ENCODE results near the gene VAPA. TPM values are rescaled to one million over a fixed set of nuclear protein-coding genes. Genes with fewer than 3 reads are reported as not detected.

VAPA gene
- total and polyA plus RNA-seq, 12 donors, result 33.2 to 269 (median 219) TPM

DNA sequence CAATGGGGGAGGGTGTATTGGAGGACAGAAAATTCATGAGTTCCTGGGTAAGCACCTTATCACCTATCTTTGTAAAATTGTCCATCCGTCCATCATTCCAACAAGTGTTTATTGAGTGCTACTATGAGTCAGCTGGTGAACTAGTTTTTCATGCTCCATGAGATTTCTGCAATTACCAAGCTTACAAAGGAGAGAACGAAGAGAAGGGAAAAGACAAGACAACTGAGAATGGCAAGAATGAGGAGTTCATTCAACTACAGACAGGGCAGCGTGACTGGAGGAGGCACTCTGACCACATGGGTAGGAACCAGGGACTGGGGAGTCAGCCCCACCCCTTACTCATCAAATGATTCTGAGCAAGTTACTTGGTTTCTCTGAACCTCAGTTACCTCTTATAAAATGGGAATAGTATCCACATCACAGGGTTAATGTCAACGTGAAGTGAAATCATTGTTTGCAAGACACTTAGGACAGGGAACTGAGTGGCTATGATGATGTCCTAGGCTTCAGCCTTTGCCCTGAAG is 46.7 kb upstream of the VAPA start:
- H3K36me3 ChIP-seq, result peaks cover 0 to 9% (median 0%) of the 10 kb centered on the region in 9 donors
- peaks cover 0 to 18% (median 9%) of the 10 kb centered on the region in 11 donors for H3K9me3 ChIP-seq
- H3K27me3 ChIP-seq, result no peaks in the 10 kb centered on the region
- H3K4me3 ChIP-seq, result no peak overlapping the region
- H3K27ac ChIP-seq, result no peak overlapping the region
- 85 to 93% methylated on average over 4 of the region's 4 CpGs for WGBS, 2 donors
- no peak for ATAC-seq
- DNase-seq, result no peak
- TF ChIP-seq CTCF (IDR thresholded peaks at IDR 0.05), result no peak
- intact Hi-C loops (cut with DNase I), result no loop called here
- peaks cover 0 to 23% (median 0%) of the 10 kb centered on the region in 9 donors for H3K4me1 ChIP-seq

- peak overlapping the region in 1 of 10 donors; percentile 59 for H3K27ac ChIP-seq
- WGBS, 2 donors, result 61 to 70% methylated on average over 6 of the region's 6 CpGs
- H3K27me3 ChIP-seq, result no peaks in the 10 kb centered on the region
- no peaks in the 10 kb centered on the region for H3K36me3 ChIP-seq
- ATAC-seq (no peak), DNase-seq (no peak)
- H3K4me3 ChIP-seq, result no peak overlapping the region
- peaks cover 0 to 18% (median 9%) of the 10 kb centered on the region in 11 donors for H3K9me3 ChIP-seq
- peaks cover 0 to 23% (median 0%) of the 10 kb centered on the region in 9 donors for H3K4me1 ChIP-seq
- TF ChIP-seq CTCF (IDR thresholded peaks at IDR 0.05), result no peak
- intact Hi-C loops (cut with DNase I), result no loop called here
Measured at GRCh38 chr18:9868857-9869714, 44.7 kb upstream of the VAPA start.

DNA sequence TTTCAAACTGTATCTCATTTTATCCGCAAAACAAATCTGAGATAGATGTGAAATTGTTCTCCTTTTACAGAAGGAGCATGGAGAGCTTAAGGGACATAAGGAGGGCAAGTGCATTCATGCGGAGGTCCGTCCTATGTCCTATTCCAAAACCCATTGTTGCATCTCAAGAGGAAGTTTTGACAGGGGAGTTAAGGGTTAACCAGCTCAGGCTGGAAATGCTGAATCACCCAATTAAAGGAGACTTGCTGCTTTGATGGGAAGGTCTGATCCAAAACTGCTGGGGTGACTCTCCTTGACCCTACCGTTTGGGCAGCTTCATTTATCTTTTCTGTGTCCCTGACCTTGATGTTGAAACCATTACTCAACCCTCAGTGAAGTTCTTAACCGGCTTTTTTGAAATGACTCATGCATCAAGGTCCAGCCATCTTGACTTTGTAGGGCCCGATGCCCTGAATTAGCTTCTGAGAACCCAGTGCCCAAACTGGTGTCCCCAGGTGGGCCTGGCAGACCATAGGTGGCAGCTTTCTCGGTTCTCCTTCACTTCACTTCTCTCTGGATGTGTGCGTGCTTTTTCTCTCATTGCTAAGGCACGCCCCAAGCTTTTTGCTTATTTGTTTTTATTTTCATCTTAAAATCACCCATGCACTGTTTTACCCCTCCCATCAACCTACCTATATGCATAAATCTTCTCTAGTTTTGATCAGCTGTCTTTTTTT is 43.9 kb upstream of the VAPA start:
- ATAC-seq, result peak in 3 of 8 donors; percentile 29 to 73 (median 42)
- TF ChIP-seq CTCF (IDR thresholded peaks at IDR 0.05), result no peak

DNA sequence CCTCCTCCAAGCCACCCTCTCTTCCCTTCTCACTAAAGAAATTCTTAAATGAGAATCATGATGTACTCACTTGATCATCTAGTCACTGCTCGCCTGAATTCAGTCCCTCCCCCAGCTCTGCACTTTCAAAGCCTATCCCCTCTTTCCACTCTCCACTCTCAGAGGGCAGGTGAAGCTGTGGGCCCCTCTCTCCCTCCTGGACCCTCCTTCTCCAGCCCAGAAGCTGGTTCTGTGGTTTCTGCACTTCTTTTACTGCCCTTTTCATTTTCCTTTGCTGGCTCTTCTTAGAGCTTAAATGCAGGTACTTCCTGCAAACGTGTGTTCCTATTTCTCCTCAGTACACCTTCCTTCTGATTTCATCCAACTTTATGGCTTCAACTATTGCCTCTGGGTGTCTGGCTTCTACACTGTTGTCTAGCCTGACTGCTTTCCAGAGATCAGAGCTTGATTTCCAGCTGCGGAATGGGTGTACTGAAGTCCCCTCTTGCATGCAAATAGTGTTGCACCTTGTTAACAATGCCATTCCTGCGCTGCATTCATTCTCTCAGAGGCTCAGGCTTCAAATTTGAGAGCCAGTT is 43.3 kb upstream of the VAPA start:
- H3K36me3 ChIP-seq, result no peaks in the 10 kb centered on the region
- DNase-seq (no peak), ATAC-seq (no peak)
- peaks cover 0 to 23% (median 0%) of the 10 kb centered on the region in 9 donors for H3K4me1 ChIP-seq
- intact Hi-C loops (cut with DNase I), result no loop called here
- no peak overlapping the region for H3K4me3 ChIP-seq
- TF ChIP-seq CTCF (IDR thresholded peaks at IDR 0.05), result no peak
- H3K27ac ChIP-seq, result peak overlapping the region in 1 of 10 donors; percentile 59
- 79 to 80% methylated on average over 4 of the region's 4 CpGs for WGBS, 2 donors
- no peaks in the 10 kb centered on the region for H3K27me3 ChIP-seq
- peaks cover 0 to 12% (median 4%) of the 10 kb centered on the region in 11 donors for H3K9me3 ChIP-seq

More for the DNA sequence above, 43.9 kb upstream of the VAPA start:
- DNase-seq, result no peak
- intact Hi-C loops (cut with DNase I), result no loop called here
- Histone ChIP-seq H3K36me3 (no peaks in the 10 kb centered on the region), H3K9me3 (peaks cover 0 to 18% (median 9%) of the 10 kb centered on the region in 11 donors), H3K27ac (peak overlapping the region in 1 of 10 donors; percentile 59), H3K4me1 (peaks cover 0 to 23% (median 0%) of the 10 kb centered on the region in 9 donors), H3K27me3 (no peaks in the 10 kb centered on the region), H3K4me3 (no peak overlapping the region)
- 69 to 75% methylated on average over 9 of the region's 9 CpGs for WGBS, 2 donors
